HepG2 (cell line): ENCODE data around the gene CILP2. TPM values are rescaled to one million over a fixed set of nuclear protein-coding genes. Genes with fewer than 3 reads are reported as not detected.

Experiments
- AGO2 ChIP-seq: fragments of 200-400 bp; formaldehyde crosslinking; optimal IDR thresholded peaks from 2 replicates; pipeline ENCODE3; 2017; ENCODE audit warnings: mild to moderate bottlenecking, low read depth, low read length, moderate library complexity
- ELF4 ChIP-seq: sonication (generic); formaldehyde crosslinking; IDR thresholded peaks from 2 replicates; pipeline ENCODE4 v1.5.0; 2020; ENCODE audit warnings: missing genetic modification reagents, mild to moderate bottlenecking, moderate library complexity, borderline replicate concordance
- GTF3A ChIP-seq: sonication (generic); formaldehyde crosslinking; conservative IDR thresholded peaks from 2 replicates; pipeline ENCODE4 v1.4.0; 2020; ENCODE audit warnings: mild to moderate bottlenecking, missing genetic modification reagents
- HDAC1 ChIP-seq: sonication (generic); formaldehyde crosslinking; IDR thresholded peaks from 2 replicates; pipeline ENCODE4 v1.5.1; 2020; ENCODE audit warnings: mild to moderate bottlenecking, missing genetic modification reagents
- HDAC6 ChIP-seq: fragments of 200-600 bp; sonication (generic); IDR thresholded peaks from 2 replicates; pipeline ENCODE4 v1.7.0; 2017; ENCODE audit warnings: mild to moderate bottlenecking, antibody characterized with exemption, low read length, low read depth
- HES4 ChIP-seq: sonication (generic); formaldehyde crosslinking; IDR thresholded peaks from 2 replicates; pipeline ENCODE4 v1.9.0; 2021; ENCODE audit warnings: mild to moderate bottlenecking, missing genetic modification reagents, borderline replicate concordance
- HNF4A ChIP-seq: sonication (generic); formaldehyde crosslinking; IDR thresholded peaks from 2 replicates; pipeline ENCODE4 v1.4.0; 2020; ENCODE audit warnings: missing genetic modification reagents
- MAFG ChIP-seq: sonication (generic); formaldehyde crosslinking; IDR thresholded peaks from 2 replicates; pipeline ENCODE4 v1.5.1; 2020; ENCODE audit warnings: mild to moderate bottlenecking, missing genetic modification reagents
- NFKB2 ChIP-seq: sonication (generic); formaldehyde crosslinking; IDR thresholded peaks from 2 replicates; pipeline ENCODE4 v1.4.0; 2020; ENCODE audit warnings: missing genetic modification reagents, borderline replicate concordance
- NR3C1 ChIP-seq: sonication (generic); formaldehyde crosslinking; IDR thresholded peaks from 2 replicates; pipeline ENCODE4 v1.4.0; 2020; ENCODE audit warnings: missing genetic modification reagents
- PHF21A ChIP-seq: sonication (generic); formaldehyde crosslinking; IDR thresholded peaks from 2 replicates; pipeline ENCODE4 v1.5.0; 2020; ENCODE audit warnings: mild to moderate bottlenecking, missing genetic modification reagents
- ZNF121 ChIP-seq: sonication (generic); formaldehyde crosslinking; IDR thresholded peaks from 2 replicates; pipeline ENCODE4 v1.5.0; 2020; ENCODE audit warnings: mild to moderate bottlenecking, missing genetic modification reagents
- ZNF331 ChIP-seq: sonication (generic); formaldehyde crosslinking; IDR thresholded peaks from 2 replicates; pipeline ENCODE4 v1.4.0; 2020; ENCODE audit warnings: missing genetic modification reagents
- ZNF720 ChIP-seq: sonication (generic); formaldehyde crosslinking; IDR thresholded peaks from 2 replicates; pipeline ENCODE4 v1.4.0; 2020; ENCODE audit warnings: missing genetic modification reagents
- ZNF75D ChIP-seq: sonication (generic); formaldehyde crosslinking; IDR thresholded peaks from 2 replicates; pipeline ENCODE4 v1.8.1; 2023; ENCODE audit warnings: missing genetic modification reagents, mild to moderate bottlenecking, borderline replicate concordance
- ZNF83 ChIP-seq: sonication (generic); formaldehyde crosslinking; IDR thresholded peaks from 2 replicates; pipeline ENCODE4 v1.4.0; 2020; ENCODE audit warnings: missing genetic modification reagents, mild to moderate bottlenecking, borderline replicate concordance
- ZSCAN22 ChIP-seq: sonication (generic); formaldehyde crosslinking; IDR thresholded peaks from 2 replicates; pipeline ENCODE4 v1.4.0; 2020; ENCODE audit warnings: mild to moderate bottlenecking, missing genetic modification reagents
- polyA plus RNA-seq, 8 experiments: library from polyadenylated mRNA; depleted of rRNA in 3 of 8; stranded (reverse) in 7 of 8; unstranded in 1 of 8; fragments of >200 nt; fragmentation: Illumina TruSeq in 4 of 8; extraction: Trizol in 4 of 8; gene quantifications; 2 replicates each; pipeline versions ENCODE4 v1.2.1 to v1.2.3, GENCODE V29; 2011 to 2016; ENCODE audit warnings: low read depth in 4 of 8, missing spikeins in 1 of 8, mixed read lengths in 1 of 8; ENCODE audit not compliant: insufficient read depth in 1 of 8
- total RNA-seq, 5 experiments: library from RNA; depleted of rRNA; stranded (reverse); fragments of >200 nt; fragmentation: Illumina TruSeq; extraction: Trizol; gene quantifications; 2 replicates each; pipeline ENCODE4 v1.2.3, GENCODE V29; 2016; ENCODE audit warnings: low read depth in 1 of 5
- TF ChIP-seq, protein P1 (sequence below): sonication (generic); formaldehyde crosslinking; conservative IDR thresholded peaks from 2 replicates; pipeline ENCODE4 v1.4.0; 2020; ENCODE audit warnings: mild to moderate bottlenecking, missing genetic modification reagents, moderate library complexity
- TF ChIP-seq, protein P2 (sequence below): sonication (generic); formaldehyde crosslinking; IDR thresholded peaks from 2 replicates; pipeline ENCODE4 v1.4.0; 2020; ENCODE audit warnings: missing genetic modification reagents
- TF ChIP-seq, protein P3 (sequence below): sonication (generic); formaldehyde crosslinking; IDR thresholded peaks from 2 replicates; pipeline ENCODE4 v1.4.0; 2020; ENCODE audit warnings: missing genetic modification reagents

The CILP2 gene
- total and polyA plus RNA-seq, 2 of the 13 experiments (the other 11 are each of a cell fraction or from before 2014, with no cell fraction given): 0.09 to 0.37 TPM

DNA sequence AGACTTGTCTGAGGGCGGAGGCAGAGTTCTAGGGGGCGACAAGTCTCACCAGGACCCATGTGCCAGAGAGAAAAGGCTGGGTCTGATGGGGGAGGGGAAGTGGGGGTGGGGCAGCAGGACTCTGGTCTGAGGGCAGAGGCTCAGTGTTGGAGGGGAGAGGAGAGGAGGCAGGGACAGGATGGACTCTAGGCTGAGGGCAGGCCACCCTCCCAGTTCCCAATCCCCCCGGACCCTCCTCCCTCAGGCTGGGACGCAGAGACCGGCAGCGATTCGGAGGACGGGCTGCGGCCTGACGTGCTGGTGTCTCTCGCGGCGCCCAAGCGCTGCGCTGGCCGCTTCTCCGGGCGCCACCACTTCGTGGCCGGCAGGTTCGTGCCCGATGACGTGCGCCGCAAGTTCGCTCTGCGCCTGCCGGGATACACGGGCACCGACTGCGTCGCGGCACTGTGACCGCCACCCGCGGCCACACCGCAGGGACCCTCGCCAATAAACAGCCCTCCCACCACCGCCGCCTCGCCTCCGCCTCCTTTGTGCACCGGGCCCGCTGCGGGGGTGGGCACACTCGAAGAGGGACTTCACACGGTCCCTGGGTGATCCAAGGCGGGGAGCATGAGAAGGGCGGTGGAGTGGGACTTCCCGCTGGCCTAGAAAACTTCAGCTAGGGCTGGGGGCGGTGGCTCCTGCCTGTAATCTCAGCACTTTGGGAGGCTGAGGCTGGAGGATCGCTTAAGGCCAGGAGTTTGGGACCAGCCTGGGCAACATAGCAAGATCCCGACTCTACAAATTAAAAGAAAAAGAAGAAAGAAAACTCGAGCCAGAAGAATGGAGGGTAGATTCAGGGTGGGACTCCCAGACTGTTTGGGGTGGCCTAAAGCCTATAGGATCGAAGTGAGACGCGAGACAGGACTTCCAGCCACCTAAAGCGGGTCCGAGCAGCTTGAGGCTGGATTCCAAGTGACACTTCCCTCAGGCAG lies 703 bp upstream of the CILP2 start (continued):
- TF ChIP-seq, protein P1, sequence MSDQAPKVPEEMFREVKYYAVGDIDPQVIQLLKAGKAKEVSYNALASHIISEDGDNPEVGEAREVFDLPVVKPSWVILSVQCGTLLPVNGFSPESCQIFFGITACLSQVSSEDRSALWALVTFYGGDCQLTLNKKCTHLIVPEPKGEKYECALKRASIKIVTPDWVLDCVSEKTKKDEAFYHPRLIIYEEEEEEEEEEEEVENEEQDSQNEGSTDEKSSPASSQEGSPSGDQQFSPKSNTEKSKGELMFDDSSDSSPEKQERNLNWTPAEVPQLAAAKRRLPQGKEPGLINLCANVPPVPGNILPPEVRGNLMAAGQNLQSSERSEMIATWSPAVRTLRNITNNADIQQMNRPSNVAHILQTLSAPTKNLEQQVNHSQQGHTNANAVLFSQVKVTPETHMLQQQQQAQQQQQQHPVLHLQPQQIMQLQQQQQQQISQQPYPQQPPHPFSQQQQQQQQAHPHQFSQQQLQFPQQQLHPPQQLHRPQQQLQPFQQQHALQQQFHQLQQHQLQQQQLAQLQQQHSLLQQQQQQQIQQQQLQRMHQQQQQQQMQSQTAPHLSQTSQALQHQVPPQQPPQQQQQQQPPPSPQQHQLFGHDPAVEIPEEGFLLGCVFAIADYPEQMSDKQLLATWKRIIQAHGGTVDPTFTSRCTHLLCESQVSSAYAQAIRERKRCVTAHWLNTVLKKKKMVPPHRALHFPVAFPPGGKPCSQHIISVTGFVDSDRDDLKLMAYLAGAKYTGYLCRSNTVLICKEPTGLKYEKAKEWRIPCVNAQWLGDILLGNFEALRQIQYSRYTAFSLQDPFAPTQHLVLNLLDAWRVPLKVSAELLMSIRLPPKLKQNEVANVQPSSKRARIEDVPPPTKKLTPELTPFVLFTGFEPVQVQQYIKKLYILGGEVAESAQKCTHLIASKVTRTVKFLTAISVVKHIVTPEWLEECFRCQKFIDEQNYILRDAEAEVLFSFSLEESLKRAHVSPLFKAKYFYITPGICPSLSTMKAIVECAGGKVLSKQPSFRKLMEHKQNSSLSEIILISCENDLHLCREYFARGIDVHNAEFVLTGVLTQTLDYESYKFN (CRISPR knock-in tag): no peak
- TF ChIP-seq MAFG: no peak
- TF ChIP-seq NR3C1 (CRISPR knock-in tag): no peak
- TF ChIP-seq HNF4A (CRISPR knock-in tag): no peak
- no peak for TF ChIP-seq HDAC6
- no peak for TF ChIP-seq HES4 (CRISPR knock-in tag)
- TF ChIP-seq AGO2: no peak
- no peak for TF ChIP-seq ELF4 (CRISPR knock-in tag)
- TF ChIP-seq ZSCAN22 (CRISPR knock-in tag): peak; percentile 87
- TF ChIP-seq NFKB2: no peak
- peak; percentile 83 for TF ChIP-seq ZNF121
- TF ChIP-seq GTF3A: no peak
- TF ChIP-seq, protein P2, sequence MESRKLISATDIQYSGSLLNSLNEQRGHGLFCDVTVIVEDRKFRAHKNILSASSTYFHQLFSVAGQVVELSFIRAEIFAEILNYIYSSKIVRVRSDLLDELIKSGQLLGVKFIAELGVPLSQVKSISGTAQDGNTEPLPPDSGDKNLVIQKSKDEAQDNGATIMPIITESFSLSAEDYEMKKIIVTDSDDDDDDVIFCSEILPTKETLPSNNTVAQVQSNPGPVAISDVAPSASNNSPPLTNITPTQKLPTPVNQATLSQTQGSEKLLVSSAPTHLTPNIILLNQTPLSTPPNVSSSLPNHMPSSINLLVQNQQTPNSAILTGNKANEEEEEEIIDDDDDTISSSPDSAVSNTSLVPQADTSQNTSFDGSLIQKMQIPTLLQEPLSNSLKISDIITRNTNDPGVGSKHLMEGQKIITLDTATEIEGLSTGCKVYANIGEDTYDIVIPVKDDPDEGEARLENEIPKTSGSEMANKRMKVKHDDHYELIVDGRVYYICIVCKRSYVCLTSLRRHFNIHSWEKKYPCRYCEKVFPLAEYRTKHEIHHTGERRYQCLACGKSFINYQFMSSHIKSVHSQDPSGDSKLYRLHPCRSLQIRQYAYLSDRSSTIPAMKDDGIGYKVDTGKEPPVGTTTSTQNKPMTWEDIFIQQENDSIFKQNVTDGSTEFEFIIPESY (CRISPR knock-in tag): 0 out of 2 replicates have a peak, but pooled peaks have one; percentile 28
- TF ChIP-seq ZNF720: no peak
- no peak for TF ChIP-seq HDAC1
- TF ChIP-seq PHF21A (CRISPR knock-in tag): no peak
- TF ChIP-seq ZNF83 (CRISPR knock-in tag): no peak
- TF ChIP-seq ZNF75D: no peak
- no peak for TF ChIP-seq ZNF331 (CRISPR knock-in tag)
- TF ChIP-seq, protein P3, sequence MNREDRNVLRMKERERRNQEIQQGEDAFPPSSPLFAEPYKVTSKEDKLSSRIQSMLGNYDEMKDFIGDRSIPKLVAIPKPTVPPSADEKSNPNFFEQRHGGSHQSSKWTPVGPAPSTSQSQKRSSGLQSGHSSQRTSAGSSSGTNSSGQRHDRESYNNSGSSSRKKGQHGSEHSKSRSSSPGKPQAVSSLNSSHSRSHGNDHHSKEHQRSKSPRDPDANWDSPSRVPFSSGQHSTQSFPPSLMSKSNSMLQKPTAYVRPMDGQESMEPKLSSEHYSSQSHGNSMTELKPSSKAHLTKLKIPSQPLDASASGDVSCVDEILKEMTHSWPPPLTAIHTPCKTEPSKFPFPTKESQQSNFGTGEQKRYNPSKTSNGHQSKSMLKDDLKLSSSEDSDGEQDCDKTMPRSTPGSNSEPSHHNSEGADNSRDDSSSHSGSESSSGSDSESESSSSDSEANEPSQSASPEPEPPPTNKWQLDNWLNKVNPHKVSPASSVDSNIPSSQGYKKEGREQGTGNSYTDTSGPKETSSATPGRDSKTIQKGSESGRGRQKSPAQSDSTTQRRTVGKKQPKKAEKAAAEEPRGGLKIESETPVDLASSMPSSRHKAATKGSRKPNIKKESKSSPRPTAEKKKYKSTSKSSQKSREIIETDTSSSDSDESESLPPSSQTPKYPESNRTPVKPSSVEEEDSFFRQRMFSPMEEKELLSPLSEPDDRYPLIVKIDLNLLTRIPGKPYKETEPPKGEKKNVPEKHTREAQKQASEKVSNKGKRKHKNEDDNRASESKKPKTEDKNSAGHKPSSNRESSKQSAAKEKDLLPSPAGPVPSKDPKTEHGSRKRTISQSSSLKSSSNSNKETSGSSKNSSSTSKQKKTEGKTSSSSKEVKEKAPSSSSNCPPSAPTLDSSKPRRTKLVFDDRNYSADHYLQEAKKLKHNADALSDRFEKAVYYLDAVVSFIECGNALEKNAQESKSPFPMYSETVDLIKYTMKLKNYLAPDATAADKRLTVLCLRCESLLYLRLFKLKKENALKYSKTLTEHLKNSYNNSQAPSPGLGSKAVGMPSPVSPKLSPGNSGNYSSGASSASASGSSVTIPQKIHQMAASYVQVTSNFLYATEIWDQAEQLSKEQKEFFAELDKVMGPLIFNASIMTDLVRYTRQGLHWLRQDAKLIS: no peak
